HepG2 (cell line): Measurements from ENCODE around the gene DCAF15. TPM values are rescaled to one million over a fixed set of nuclear protein-coding genes. Genes with fewer than 3 reads are reported as not detected.

ENCODE experiments used
- ATAC-seq: fragments of 200-7000 bp; cut with Tn5 transposase; 3 replicates; pipeline ENCODE4 v1.9.1; 2020; ENCODE audit warnings: mild to moderate bottlenecking, moderate library complexity
- BruUV-seq: library from RNA; stranded (reverse); fragments of 400-500 nt; replicated peaks from 2 replicates; lab custom pipeline; 2021; lab: Mats Ljungman, UMichigan
- CTCF ChIA-PET: fragments of 300-600 bp; formaldehyde crosslinking; extraction: SDS; loops from one replicate; lab custom pipeline; 2021; ENCODE audit warnings: low total read pairs, inconsistent platforms, low intra/inter-chr PET ratio; lab: Yijun Ruan, JAX
- POLR2A ChIA-PET: fragments of 350-600 bp; sonication (Branson Sonifier 250); formaldehyde crosslinking; loops from one replicate; lab custom pipeline; 2020; ENCODE audit warnings: antibody characterized with exemption, inconsistent platforms; lab: Yijun Ruan, JAX
- DNase-seq: peaks from one replicate; pipeline ENCODE4 v3.0.0-alpha.2; 2015; ENCODE audit warnings: low spot score
- FAIRE-seq: peaks from 3 replicates; lab custom pipeline; 2011; peaks lifted over from hg19 to GRCh38; lab: Jason Lieb, UNC
- H2AFZ ChIP-seq: one replicate; pipeline ENCODE4 v1.6.1; 2011; ENCODE audit warnings: low read length, inconsistent platforms
- H3K27ac ChIP-seq: fragments of 300-600 bp; 3 replicates; pipeline ENCODE4 v1.8.0; 2011; ENCODE audit warnings: mixed run types, mild to moderate bottlenecking, mixed read lengths, low read length, inconsistent platforms; ENCODE audit not compliant: insufficient read depth; ENCODE audit errors: extremely low read length
- H3K27me3 ChIP-seq, 2 experiments: fragments of 200-600 bp in 1 of 2; 2 replicates in 1 of 2; 3 replicates in 1 of 2; pipeline versions ENCODE4 v1.6.0 to v1.8.0; 2011; ENCODE audit warnings: low read length in 2 of 2, mild to moderate bottlenecking in 2 of 2, moderate library complexity in 2 of 2, inconsistent platforms in 1 of 2; ENCODE audit not compliant: insufficient read depth in 2 of 2, control insufficient read depth in 1 of 2
- H3K36me3 ChIP-seq, 2 experiments: fragments of 200-600 bp in 1 of 2; replicated peaks in 1 of 2; 2 replicates in 1 of 2; 3 replicates in 1 of 2; pipeline versions ENCODE4 v1.5.1 to v1.8.0; 2011; ENCODE audit warnings: low read length in 2 of 2, inconsistent platforms in 1 of 2; ENCODE audit not compliant: insufficient read depth in 2 of 2, control insufficient read depth in 1 of 2
- H3K4me1 ChIP-seq: 2 replicates; pipeline ENCODE4 v1.5.1; 2012; ENCODE audit warnings: low read length, inconsistent platforms; ENCODE audit not compliant: insufficient read depth
- H3K4me2 ChIP-seq: 2 replicates; pipeline ENCODE4 v1.6.0; 2011; ENCODE audit warnings: low read depth, low read length, inconsistent platforms
- H3K4me3 ChIP-seq, 3 experiments: fragments of 200-600 bp in 1 of 3; sonication (generic), shearing (Covaris generic) in 1 of 3; replicated peaks in 1 of 3; 2 replicates each; pipeline ENCODE4 v1.5.1; 2011 to 2016; ENCODE audit warnings: low read length in 3 of 3, inconsistent platforms in 2 of 3, low read depth in 2 of 3, mild to moderate bottlenecking in 2 of 3, control low read depth in 1 of 3, mixed read lengths in 1 of 3; ENCODE audit not compliant: insufficient read depth in 1 of 3
- H3K79me2 ChIP-seq: one replicate; pipeline ENCODE4 v1.6.1; 2011; ENCODE audit warnings: low read length, inconsistent platforms; ENCODE audit not compliant: insufficient read depth
- H3K9ac ChIP-seq: 2 replicates; pipeline ENCODE4 v1.6.0; 2011; ENCODE audit warnings: mild to moderate bottlenecking, low read depth, low read length, inconsistent platforms; ENCODE audit not compliant: insufficient read depth
- H3K9me3 ChIP-seq: 2 replicates; pipeline ENCODE4 v1.5.1; 2012; ENCODE audit warnings: mild to moderate bottlenecking, low read length
- H4K20me1 ChIP-seq: 2 replicates; pipeline ENCODE4 v1.6.0; 2011; ENCODE audit warnings: inconsistent platforms, mild to moderate bottlenecking, low read length, moderate library complexity; ENCODE audit not compliant: insufficient read depth
- AGO1 ChIP-seq: fragments of 200-400 bp; formaldehyde crosslinking; IDR thresholded peaks from 2 replicates; pipeline ENCODE4 v1.6.1; 2017; ENCODE audit warnings: mild to moderate bottlenecking, low read depth, low read length, moderate library complexity; ENCODE audit not compliant: poor library complexity, severe bottlenecking
- ARID5B ChIP-seq: IDR thresholded peaks from 2 replicates; pipeline ENCODE4 v1.4.0; 2020; ENCODE audit warnings: mild to moderate bottlenecking, missing genetic modification reagents
- CHD4 ChIP-seq: fragments of 200-600 bp; sonication (generic); IDR thresholded peaks from 2 replicates; pipeline ENCODE4 v1.7.0; 2017; ENCODE audit warnings: mild to moderate bottlenecking, low read length, borderline replicate concordance
- MIER2 ChIP-seq: IDR thresholded peaks from 2 replicates; pipeline ENCODE4 v1.6.1; 2016; ENCODE audit warnings: missing biosample characterization, missing genetic modification reagents
- MXD4 ChIP-seq: IDR thresholded peaks from 2 replicates; pipeline ENCODE4 v1.6.1; 2016; ENCODE audit warnings: mild to moderate bottlenecking, missing biosample characterization, missing genetic modification reagents
- RBAK ChIP-seq: sonication (generic); formaldehyde crosslinking; IDR thresholded peaks from 2 replicates; pipeline ENCODE4 v1.5.1; 2020; ENCODE audit warnings: mild to moderate bottlenecking, missing genetic modification reagents
- TFDP1 ChIP-seq: IDR thresholded peaks from 2 replicates; pipeline ENCODE4 v1.6.1; 2016; ENCODE audit warnings: missing compliant biosample characterization, missing genetic modification reagents, borderline replicate concordance
- ZBTB20 ChIP-seq: sonication (generic); formaldehyde crosslinking; IDR thresholded peaks from 2 replicates; pipeline ENCODE4 v1.8.1; 2023; ENCODE audit warnings: missing genetic modification reagents, low read depth, mild to moderate bottlenecking, borderline replicate concordance
- ZMYM3 ChIP-seq: sonication (generic); formaldehyde crosslinking; IDR thresholded peaks from 2 replicates; pipeline ENCODE4 v1.5.1; 2020; ENCODE audit warnings: mild to moderate bottlenecking, missing genetic modification reagents
- ZMYM4 ChIP-seq: sonication (generic); formaldehyde crosslinking; IDR thresholded peaks from 2 replicates; pipeline ENCODE4 v1.8.1; 2023; ENCODE audit warnings: mild to moderate bottlenecking, missing genetic modification reagents
- ZNF234 ChIP-seq: sonication (generic); formaldehyde crosslinking; conservative IDR thresholded peaks from 2 replicates; pipeline ENCODE4 v1.5.1; 2020; ENCODE audit warnings: mild to moderate bottlenecking, missing genetic modification reagents
- ZNF451 ChIP-seq: sonication (generic); formaldehyde crosslinking; IDR thresholded peaks from 2 replicates; pipeline ENCODE4 v1.5.0; 2020; ENCODE audit warnings: mild to moderate bottlenecking, missing genetic modification reagents
- ZNF468 ChIP-seq: sonication (generic); formaldehyde crosslinking; IDR thresholded peaks from 2 replicates; pipeline ENCODE4 v1.8.0; 2022; ENCODE audit warnings: mild to moderate bottlenecking, moderate library complexity, missing genetic modification reagents
- ZNF629 ChIP-seq: sonication (generic); formaldehyde crosslinking; conservative IDR thresholded peaks from 2 replicates; pipeline ENCODE4 v1.5.0; 2020; ENCODE audit warnings: missing genetic modification reagents
- ZNF672 ChIP-seq: sonication (generic); formaldehyde crosslinking; IDR thresholded peaks from 2 replicates; pipeline ENCODE4 v1.8.1; 2022; ENCODE audit warnings: missing genetic modification reagents
- ZNF768 ChIP-seq: sonication (generic); formaldehyde crosslinking; IDR thresholded peaks from 2 replicates; pipeline ENCODE4 v1.4.0; 2020; ENCODE audit warnings: missing genetic modification reagents
- WGBS: methylation state at CpG from one replicate; pipeline ENCODE4 v1.1.6; 2017; ENCODE audit warnings: low lambda C conversion rate; 5-methylcytosine and 5-hydroxymethylcytosine counted together
- in situ Hi-C: cut with HindIII; loops from 2 replicates; pipeline ENCODE4 v1.10.0; 2017; ENCODE audit warnings: low pct_unique_long_range_greater_than_20kb; ENCODE audit not compliant: extremely low pct_ligation_motif_present
- intact Hi-C: fragments of 100-400 bp; cut with micrococcal nuclease; formaldehyde crosslinking; loops from one replicate; pipeline ENCODE4 v1.10.0; 2022; ENCODE audit not compliant: unreplicated experiment
- polyA plus RNA-seq, 8 experiments: library from polyadenylated mRNA; depleted of rRNA in 3 of 8; stranded (reverse) in 7 of 8; unstranded in 1 of 8; fragments of >200 nt; fragmentation: Illumina TruSeq in 4 of 8; extraction: Trizol in 4 of 8; gene quantifications; 2 replicates each; pipeline versions ENCODE4 v1.2.1 to v1.2.3, GENCODE V29; 2011 to 2016; ENCODE audit warnings: low read depth in 4 of 8, missing spikeins in 1 of 8, mixed read lengths in 1 of 8; ENCODE audit not compliant: insufficient read depth in 1 of 8
- total RNA-seq, 5 experiments: library from RNA; depleted of rRNA; stranded (reverse); fragments of >200 nt; fragmentation: Illumina TruSeq; extraction: Trizol; gene quantifications; 2 replicates each; pipeline ENCODE4 v1.2.3, GENCODE V29; 2016; ENCODE audit warnings: low read depth in 1 of 5
- TF ChIP-seq, protein P1 (sequence below): sonication (generic); formaldehyde crosslinking; IDR thresholded peaks from 2 replicates; pipeline ENCODE4; 2020; ENCODE audit warnings: missing genetic modification reagents, mild to moderate bottlenecking, borderline replicate concordance

Gene DCAF15
- total and polyA plus RNA-seq, 2 of the 13 experiments (the other 11 are each of a cell fraction or from before 2014, with no cell fraction given) = 13.6 to 14.0 TPM

DNA sequence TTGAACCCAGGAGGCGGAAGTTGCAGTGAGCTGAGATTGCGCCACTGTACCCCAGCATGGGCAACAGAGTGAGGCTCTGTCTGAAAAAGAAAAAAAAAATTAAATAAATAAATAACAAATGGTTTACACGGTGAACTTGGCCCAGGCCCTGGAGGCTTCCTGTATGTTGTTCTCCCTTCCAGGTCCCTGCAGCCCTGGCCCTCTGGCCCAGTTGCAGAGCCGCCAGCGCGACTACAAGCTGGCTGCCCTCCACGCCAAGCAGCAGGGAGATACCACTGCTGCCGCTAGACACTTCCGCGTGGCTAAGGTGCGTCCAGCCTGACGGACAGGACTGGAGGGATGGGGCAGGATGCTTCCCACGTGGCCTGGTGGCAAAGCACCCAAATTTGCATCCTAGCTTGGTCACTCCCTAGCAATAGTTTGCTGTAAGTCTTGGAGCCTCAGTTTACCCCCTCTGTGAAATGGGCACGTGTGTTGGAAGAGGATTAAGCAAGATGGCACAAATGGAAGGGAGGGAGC is 34.4 kb upstream of the DCAF15 start:
- BruUV-seq = no TSS peak
- Histone ChIP-seq H3K27me3 (no peaks in the 10 kb centered on the region), H3K79me2 (no peaks in the 10 kb centered on the region), H3K4me2 (no peak overlapping the region), H3K27ac (peak overlapping the region; percentile 22), H3K4me1 (no peaks in the 10 kb centered on the region), H4K20me1 (no peaks in the 10 kb centered on the region), H2AFZ (no peak overlapping the region), H3K4me3 (no peak overlapping the region), H3K36me3 (peaks cover 9 to 52% of the 10 kb centered on the region in 2 experiments; a peak in 4 of 5 replicates), H3K9me3 (peaks cover 5% of the 10 kb centered on the region; the same call in 1 of the 2 replicates), H3K9ac (no peak overlapping the region)
- FAIRE-seq (no peak), ATAC-seq (no peak), DNase-seq (no peak)
- intact Hi-C loops (no loop called here), in situ Hi-C loops (no loop called here)
- 90% methylated on average over 12 of the region's 14 CpGs for WGBS
- CTCF ChIA-PET = no interaction called here
- POLR2A ChIA-PET = no interaction called here
- TF ChIP-seq CHD4 (0 out of 2 replicates have a peak, but pooled peaks have one; percentile 33), MXD4 (CRISPR knock-in tag) (no peak), AGO1 (no peak), TFDP1 (CRISPR knock-in tag) (no peak), ZMYM4 (CRISPR knock-in tag) (no peak), ZNF468 (CRISPR knock-in tag) (no peak), ZMYM3 (CRISPR knock-in tag) (peak; percentile 62), ZNF629 (peak; percentile 96), RBAK (CRISPR knock-in tag) (no peak), ARID5B (no peak), ZBTB20 (CRISPR knock-in tag) (no peak), ZNF451 (CRISPR knock-in tag) (no peak), ZNF768 (CRISPR knock-in tag) (no peak), ZNF672 (CRISPR knock-in tag) (no peak), MIER2 (CRISPR knock-in tag) (no peak), ZNF234 (CRISPR knock-in tag) (no peak)
- TF ChIP-seq, protein P1, sequence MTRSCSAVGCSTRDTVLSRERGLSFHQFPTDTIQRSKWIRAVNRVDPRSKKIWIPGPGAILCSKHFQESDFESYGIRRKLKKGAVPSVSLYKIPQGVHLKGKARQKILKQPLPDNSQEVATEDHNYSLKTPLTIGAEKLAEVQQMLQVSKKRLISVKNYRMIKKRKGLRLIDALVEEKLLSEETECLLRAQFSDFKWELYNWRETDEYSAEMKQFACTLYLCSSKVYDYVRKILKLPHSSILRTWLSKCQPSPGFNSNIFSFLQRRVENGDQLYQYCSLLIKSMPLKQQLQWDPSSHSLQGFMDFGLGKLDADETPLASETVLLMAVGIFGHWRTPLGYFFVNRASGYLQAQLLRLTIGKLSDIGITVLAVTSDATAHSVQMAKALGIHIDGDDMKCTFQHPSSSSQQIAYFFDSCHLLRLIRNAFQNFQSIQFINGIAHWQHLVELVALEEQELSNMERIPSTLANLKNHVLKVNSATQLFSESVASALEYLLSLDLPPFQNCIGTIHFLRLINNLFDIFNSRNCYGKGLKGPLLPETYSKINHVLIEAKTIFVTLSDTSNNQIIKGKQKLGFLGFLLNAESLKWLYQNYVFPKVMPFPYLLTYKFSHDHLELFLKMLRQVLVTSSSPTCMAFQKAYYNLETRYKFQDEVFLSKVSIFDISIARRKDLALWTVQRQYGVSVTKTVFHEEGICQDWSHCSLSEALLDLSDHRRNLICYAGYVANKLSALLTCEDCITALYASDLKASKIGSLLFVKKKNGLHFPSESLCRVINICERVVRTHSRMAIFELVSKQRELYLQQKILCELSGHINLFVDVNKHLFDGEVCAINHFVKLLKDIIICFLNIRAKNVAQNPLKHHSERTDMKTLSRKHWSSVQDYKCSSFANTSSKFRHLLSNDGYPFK = no peak
